IPS-NIHi11 (cell line): ENCODE results near the gene TARBP2.

Experiments used
- DNase-seq: peaks from one replicate; pipeline ENCODE4 v3.0.0; 2012; ENCODE audit warnings: mixed read lengths, low spot score

Gene TARBP2, protein sequence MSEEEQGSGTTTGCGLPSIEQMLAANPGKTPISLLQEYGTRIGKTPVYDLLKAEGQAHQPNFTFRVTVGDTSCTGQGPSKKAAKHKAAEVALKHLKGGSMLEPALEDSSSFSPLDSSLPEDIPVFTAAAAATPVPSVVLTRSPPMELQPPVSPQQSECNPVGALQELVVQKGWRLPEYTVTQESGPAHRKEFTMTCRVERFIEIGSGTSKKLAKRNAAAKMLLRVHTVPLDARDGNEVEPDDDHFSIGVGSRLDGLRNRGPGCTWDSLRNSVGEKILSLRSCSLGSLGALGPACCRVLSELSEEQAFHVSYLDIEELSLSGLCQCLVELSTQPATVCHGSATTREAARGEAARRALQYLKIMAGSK

GRCh38 chr12:53500776-53501614 lies at the start of gene TARBP2:
TARBP2 (plus strand) TSS chr12:53501283; CDS start chr12:53501409, 126 bp downstream.
- peak; percentile 92 for DNase-seq

DNA sequence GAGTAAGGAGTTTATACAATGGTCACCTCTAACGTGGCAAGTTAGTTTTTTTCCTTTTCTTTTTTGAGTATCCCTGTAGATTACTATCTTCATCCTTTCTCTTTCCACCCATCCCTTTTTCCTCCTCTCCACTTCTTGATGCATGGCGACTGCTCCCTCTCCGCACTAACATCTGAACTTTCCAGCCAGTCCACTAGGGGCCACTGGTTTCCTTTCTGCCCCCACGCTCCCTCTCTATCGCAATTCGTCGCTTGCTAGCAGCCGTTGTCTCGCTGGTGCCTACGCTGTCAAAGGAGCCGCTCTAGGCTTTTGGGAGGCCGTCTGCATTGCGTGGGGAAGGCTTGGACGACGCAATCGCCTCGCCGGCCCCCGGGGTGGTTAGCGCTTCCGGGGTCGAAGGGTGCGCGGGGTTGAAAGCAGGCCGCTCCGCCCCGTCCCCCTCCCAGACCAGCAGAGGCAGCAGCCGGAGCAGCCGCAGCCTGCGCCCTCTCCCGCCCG lies 49.4 kb upstream of the TARBP2 start, which contains the start of gene PCBP2:
TSS of gene PCBP2 (plus strand) at position 442 of the 498 bp plus-strand sequence. CDS start 2,699 bp downstream, outside the sequence.
- DNase-seq, result peak; percentile 95

DNA sequence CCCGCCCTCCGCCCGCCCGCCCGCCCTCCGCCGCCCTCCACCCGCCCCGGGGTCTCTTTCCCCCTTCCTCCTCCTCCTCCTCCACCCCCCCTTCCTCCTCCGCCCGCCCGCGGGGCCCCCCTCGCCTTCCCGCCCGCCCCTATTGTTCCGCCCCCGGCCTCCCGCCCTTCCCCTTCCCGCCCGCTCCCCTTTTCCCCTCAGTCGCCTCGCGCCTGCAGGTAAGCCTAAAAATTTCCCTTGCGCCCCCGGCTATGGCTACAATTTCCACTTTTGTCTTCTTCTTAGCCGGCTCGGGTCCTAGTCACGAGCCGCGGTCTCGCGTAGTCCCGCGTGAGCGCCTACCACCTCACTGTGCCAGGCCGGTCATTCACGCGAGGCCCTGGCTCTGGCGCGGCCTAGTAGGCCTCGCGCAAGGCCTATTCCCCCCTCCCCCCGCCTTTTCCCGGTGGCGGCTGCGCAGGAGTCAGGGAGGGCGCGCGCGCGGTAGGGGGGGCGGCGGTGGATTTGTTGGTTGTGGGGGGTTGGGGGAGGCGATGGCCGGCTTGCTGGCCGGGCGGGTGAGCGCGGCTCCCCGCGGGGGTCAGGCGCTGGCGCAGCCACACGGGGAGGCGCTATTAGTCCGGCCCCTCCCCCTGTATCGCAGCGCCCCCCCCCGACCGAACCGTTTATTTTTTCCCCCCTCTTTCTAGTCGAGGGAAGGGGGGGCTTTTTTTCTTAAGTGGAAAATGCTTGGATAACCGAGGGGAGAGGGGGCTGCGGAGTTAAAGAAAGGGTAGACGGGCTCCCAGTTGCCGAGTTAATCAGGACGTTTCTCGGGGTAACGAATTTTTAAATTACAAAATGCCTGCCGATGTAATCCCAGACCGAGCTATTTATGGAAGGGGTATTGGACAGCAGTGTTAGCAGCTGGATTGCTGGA lies 48.7 kb upstream of the TARBP2 start:
- peak; percentile 90 for DNase-seq

- DNase-seq, result no peak
These were observed 47.0 kb upstream of the TARBP2 start for GRCh38 chr12:53453953-53454640.

GRCh38 chr12:53454707-53455106 lies 46.4 kb upstream of the TARBP2 start:
- DNase-seq, result no peak

- DNase-seq, result no peak
These were observed 44.3 kb upstream of the TARBP2 start for GRCh38 chr12:53456654-53457366.

DNA sequence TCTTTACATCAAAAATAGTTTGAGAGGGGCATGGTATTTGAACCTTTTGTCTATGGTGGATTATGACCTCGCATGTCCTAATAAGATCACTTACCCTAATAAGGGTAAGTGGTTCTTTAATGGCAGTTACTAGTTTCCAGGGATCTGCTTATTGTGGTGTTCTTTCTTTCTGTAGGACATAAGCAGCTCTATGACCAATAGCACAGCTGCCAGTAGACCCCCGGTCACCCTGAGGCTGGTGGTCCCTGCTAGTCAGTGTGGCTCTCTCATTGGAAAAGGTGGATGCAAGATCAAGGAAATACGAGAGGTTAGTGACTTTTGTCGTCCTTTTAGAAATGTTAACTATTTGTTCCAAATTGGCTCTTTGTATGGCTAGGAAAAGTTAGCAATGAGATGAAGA lies 42.0 kb upstream of the TARBP2 start:
- no peak for DNase-seq

GRCh38 chr12:53461059-53461458 lies 40.0 kb upstream of the TARBP2 start:
- no peak for DNase-seq

GRCh38 chr12:53461591-53461990 lies 39.5 kb upstream of the TARBP2 start:
- DNase-seq, result no peak

DNA sequence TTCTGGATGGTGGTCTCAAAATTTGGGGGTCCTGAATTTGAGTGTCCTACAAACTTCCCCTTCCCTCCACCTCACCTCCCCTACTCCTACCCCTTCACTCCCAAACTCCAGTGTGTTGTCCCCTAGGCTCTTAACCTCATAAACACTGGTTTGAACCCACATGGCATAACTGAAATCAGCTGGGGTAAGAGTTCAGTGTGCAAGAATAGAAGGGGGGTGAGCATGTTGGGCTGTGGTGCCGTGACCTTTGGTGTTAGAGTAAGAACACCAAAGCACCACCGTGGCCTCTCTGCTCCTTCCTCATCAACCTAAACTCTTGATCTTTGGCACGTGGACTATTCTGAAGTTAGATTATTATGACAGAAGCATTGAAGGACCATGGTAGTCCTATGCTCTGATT lies 38.1 kb upstream of the TARBP2 start:
- DNase-seq, result no peak

- DNase-seq, result no peak
These were observed 37.1 kb upstream of the TARBP2 start for GRCh38 chr12:53463802-53464560.

DNA sequence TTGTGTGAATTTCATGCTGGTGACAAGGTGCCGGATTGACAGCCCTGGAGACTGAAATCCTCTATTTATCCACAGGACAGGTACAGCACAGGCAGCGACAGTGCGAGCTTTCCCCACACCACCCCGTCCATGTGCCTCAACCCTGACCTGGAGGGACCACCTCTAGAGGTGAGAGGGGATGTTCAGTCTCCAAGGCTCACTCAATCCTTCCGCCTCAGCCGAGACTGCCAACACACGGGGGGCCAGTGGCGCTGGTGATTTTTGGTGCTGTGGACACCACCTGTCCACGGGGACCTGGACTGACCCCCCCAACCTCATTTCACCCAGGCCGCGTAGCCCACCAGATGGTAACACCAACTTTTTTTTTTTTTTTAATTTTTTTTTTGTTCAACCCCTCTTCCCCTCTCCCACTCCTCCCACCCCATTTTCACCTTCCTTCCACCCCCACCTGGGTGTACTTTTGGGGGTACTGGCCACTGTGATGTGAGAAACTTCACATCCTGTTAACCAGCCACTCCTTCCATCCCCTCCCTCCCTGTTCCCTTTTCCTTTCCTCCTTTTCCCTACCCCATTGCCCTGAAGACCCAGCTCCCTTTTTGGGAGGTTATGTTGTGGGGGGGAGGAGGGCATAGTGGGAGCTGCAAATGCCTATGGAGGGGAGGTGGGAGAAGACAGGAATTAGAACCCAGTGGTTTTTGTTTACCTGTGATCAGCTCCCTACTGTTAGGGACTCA lies 36.2 kb upstream of the TARBP2 start:
- DNase-seq, result no peak

DNA sequence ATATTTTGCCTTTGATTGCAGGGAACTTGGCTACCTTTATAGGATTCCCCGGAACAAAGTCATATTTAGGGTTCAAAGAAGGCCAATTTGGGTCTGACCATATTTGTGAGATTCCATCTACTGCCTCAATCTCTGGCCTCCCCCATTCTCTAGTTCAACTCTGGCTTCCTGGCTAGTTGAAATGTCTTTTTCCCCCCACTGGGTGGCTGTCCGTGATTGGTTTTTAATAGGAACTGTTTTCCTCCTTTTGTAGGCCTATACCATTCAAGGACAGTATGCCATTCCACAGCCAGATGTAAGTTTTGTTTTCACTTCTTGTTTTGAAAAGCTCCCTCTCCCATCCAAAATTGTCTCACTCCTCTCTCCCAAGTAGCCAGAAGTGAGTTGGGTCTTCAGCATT lies 35.4 kb upstream of the TARBP2 start:
- DNase-seq, result no peak

- no peak for DNase-seq
These were observed 34.4 kb upstream of the TARBP2 start for GRCh38 chr12:53466640-53467039.

DNA sequence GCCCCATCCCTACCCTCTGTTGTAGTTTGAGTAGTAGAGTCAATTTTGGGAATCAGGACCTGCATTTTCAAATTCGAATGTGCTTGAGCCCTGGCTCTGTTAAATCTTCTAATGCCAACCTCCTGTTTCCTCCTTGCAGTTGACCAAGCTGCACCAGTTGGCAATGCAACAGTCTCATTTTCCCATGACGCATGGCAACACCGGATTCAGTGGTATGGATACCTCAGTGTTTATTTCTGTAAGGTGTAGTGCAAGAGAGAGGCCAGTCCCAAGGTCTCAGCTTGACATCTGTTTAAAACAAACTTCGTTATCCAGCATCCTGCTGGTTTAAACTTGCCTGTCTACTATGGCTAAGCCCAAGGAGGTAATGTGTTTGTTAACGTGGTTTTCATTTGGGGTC lies 34.0 kb upstream of the TARBP2 start:
- no peak for DNase-seq

- no peak for DNase-seq
These were observed 33.2 kb upstream of the TARBP2 start for GRCh38 chr12:53467880-53468279.

DNA sequence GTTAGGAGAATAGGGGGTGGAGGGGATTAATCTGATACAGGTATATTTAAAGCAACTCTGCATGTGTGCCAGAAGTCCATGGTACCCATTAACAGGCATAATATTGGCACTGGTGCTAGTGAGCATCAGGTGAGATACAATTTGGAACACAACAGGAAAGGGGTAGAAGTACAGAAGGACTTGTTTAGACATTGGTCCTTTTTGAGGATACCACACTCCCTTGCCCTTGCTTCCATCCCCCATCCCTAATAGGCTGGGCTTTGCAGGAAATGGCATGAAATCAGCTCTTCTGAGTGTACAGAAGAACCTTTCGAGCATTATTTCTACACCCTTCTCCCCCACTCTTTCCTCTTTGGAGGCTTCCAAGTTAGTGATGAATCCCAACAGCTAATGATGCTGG lies 32.8 kb upstream of the TARBP2 start:
- no peak for DNase-seq

DNA sequence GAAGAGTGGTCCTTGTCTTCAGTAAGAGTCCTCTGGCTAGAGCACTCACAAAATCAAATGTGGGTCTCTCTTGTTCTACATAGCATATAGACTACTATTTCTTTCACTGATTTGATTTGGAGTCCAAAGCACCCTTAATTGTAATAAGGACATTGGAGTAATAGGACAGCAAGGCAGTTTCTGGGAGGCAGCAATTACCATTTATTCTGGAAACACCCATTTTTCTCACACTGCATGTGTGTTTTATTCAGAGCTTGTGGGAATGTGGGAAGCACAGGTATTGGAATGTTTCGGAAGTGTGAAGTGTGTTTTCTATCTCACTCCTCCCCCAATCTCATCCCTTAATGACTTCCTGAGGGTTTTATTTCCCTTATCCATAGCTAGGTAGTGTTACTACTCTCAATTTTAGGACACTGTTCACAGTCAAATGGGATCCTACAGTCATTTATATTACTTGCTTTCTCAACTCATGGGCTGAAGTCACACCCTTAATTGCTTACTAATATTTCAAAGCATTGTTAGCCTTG lies 29.0 kb upstream of the TARBP2 start:
- DNase-seq, result no peak

DNA sequence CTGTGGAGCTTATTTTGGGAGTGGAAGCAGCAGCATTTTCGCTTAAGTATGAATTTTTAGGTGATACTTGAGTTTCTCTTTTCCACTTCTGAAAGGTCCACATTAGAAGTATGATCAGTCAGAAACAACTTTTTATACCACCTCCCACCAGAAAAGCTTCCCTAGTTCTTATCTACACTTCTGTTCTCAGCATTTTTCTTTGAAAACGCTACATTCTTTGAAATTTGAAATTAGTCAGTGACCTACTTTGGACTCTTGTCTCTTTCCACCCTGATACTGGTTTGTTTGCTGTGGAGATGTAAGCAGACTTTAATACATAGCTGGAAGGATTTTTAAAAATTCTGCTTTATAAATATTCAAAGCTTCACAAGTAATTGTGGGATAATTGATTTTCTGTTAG lies 27.0 kb upstream of the TARBP2 start:
- DNase-seq, result no peak
